HUES64 (cell line): ENCODE results near the gene IL13.

ENCODE experiments used
- H3K27ac ChIP-seq: 2 replicates; pipeline ENCODE4 v1.7.0; 2013; ENCODE audit warnings: low read depth, low read length, inconsistent platforms
- H3K27me3 ChIP-seq: 2 replicates; pipeline ENCODE4 v1.6.1; 2013; ENCODE audit warnings: mild to moderate bottlenecking, low read length; ENCODE audit not compliant: insufficient read depth
- H3K36me3 ChIP-seq: 2 replicates; pipeline ENCODE4 v1.6.1; 2013; ENCODE audit warnings: mild to moderate bottlenecking, low read length; ENCODE audit not compliant: insufficient read depth
- H3K4me1 ChIP-seq: 2 replicates; pipeline ENCODE4 v1.6.1; 2013; ENCODE audit warnings: mild to moderate bottlenecking, low read length, moderate library complexity; ENCODE audit not compliant: insufficient read depth
- H3K4me3 ChIP-seq: 2 replicates; pipeline ENCODE4 v1.5.1; 2013; ENCODE audit warnings: mild to moderate bottlenecking, low read length, moderate library complexity
- H3K9ac ChIP-seq: 2 replicates; pipeline ENCODE4 v1.6.1; 2013; ENCODE audit warnings: mild to moderate bottlenecking, low read depth, low read length
- H3K9me3 ChIP-seq: 2 replicates; pipeline ENCODE4 v1.6.1; 2013; ENCODE audit warnings: low read depth, low read length; ENCODE audit not compliant: insufficient read depth
- WGBS: fragments of 150-250, 120-280 bp; methylation state at CpG from one replicate; pipeline ENCODE4 v1.1.7; 2013; ENCODE audit warnings: missing lambda C conversion rate; 5-methylcytosine and 5-hydroxymethylcytosine counted together

The IL13 gene

DNA sequence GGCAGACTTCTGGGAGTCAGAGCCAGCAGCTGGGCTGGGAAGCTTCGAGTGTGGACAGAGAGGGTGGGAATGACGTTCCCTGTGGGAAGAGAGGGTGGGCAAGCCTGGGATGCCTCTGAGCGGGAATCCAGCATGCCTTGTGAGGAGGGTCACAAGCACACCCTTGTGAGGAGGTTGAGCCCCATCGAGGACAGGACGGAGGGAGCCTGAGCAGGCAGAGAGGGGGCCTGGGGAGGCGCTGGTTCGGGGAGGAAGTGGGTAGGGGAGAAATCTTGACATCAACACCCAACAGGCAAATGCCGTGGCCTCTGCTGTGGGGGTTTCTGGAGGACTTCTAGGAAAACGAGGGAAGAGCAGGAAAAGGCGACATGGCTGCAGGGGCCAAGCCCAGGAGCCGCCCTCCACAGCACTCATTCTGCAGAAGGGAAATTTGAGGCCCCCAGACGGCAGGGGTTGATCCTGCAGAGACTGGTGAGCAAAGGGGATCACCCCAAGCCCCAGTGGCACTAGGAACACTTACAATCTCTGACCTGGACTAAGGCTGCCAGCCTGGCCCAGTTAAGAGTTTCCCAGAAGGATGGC lies 1.1 kb upstream of the IL13 start:
- no peak overlapping the region for H3K9ac ChIP-seq
- H3K27ac ChIP-seq = no peak overlapping the region
- peak overlapping the region; percentile 47 for H3K4me3 ChIP-seq
- H3K27me3 ChIP-seq = peaks cover 54% of the 10 kb centered on the region
- no peaks in the 10 kb centered on the region for H3K9me3 ChIP-seq
- no peaks in the 10 kb centered on the region for H3K36me3 ChIP-seq
- WGBS = 74% methylated on average over 12 of the region's 12 CpGs
- no peaks in the 10 kb centered on the region for H3K4me1 ChIP-seq

DNA sequence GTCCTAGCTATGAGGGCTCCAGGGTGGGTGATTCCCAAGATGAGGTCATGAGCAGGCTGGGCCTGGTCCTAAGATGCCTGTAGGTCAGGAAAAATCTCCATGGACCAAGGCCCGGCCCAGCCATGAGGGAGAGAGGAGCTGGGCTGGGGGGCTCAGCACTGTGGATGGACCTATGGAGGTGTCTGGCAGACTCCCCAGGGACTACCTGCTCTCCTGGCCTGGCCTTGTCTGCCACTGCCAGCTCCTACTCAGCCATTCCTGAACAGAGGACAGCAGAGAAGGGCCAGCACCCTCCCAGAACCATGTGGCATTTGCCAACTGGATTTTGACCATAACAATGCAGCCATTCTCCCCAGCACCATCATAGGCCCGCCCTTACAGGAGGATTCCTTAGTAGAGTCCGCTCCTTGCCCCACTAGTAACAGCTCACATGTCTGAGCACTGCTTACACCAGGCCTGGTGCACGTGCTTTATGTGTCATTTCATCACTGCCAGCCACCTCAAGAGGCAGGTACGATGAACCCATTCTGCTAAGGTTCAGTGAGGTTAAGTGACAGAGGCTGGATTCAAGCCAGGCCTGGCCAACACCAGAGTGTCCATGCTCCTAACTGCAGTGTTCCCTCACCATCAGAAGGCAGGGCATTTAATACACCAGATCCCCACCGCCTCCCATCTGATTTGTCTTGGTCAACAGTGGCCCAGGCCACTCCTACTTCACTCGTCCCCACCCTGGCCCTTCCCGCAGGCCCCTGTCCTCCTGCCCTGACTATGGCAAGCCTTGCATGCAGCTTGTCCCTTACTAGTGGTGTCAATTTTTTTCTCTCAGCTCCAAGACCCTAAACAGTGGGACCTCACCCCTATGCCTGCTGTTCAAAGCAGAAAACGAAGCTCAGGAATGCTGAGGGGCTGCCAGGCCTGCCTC lies 669 bp downstream of the IL13 start:
- WGBS = 91% methylated on average over 9 of the region's 9 CpGs
- Histone ChIP-seq H3K4me3 (no peak overlapping the region), H3K27me3 (peaks cover 49% of the 10 kb centered on the region), H3K36me3 (no peaks in the 10 kb centered on the region), H3K9me3 (no peaks in the 10 kb centered on the region), H3K27ac (no peak overlapping the region), H3K9ac (no peak overlapping the region), H3K4me1 (no peaks in the 10 kb centered on the region)

DNA sequence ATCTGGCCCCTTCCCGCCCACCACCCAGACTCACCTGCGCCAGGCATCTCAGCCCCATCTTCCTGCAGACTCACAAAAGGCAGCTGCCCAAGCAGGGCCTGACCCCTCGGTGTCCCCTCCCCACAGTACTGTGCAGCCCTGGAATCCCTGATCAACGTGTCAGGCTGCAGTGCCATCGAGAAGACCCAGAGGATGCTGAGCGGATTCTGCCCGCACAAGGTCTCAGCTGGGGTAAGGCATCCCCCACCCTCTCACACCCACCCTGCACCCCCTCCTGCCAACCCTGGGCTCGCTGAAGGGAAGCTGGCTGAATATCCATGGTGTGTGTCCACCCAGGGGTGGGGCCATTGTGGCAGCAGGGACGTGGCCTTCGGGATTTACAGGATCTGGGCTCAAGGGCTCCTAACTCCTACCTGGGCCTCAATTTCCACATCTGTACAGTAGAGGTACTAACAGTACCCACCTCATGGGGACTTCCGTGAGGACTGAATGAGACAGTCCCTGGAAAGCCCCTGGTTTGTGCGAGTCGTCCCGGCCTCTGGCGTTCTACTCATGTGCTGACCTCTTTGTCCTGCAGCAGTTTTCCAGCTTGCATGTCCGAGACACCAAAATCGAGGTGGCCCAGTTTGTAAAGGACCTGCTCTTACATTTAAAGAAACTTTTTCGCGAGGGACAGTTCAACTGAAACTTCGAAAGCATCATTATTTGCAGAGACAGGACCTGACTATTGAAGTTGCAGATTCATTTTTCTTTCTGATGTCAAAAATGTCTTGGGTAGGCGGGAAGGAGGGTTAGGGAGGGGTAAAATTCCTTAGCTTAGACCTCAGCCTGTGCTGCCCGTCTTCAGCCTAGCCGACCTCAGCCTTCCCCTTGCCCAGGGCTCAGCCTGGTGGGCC lies 1.9 kb downstream of the IL13 start:
- H3K4me1 ChIP-seq = no peaks in the 10 kb centered on the region
- H3K27me3 ChIP-seq = peaks cover 37% of the 10 kb centered on the region
- no peak overlapping the region for H3K9ac ChIP-seq
- 92% methylated on average over 23 of the region's 23 CpGs for WGBS
- no peaks in the 10 kb centered on the region for H3K9me3 ChIP-seq
- no peak overlapping the region for H3K4me3 ChIP-seq
- H3K27ac ChIP-seq = no peak overlapping the region
- no peaks in the 10 kb centered on the region for H3K36me3 ChIP-seq

DNA sequence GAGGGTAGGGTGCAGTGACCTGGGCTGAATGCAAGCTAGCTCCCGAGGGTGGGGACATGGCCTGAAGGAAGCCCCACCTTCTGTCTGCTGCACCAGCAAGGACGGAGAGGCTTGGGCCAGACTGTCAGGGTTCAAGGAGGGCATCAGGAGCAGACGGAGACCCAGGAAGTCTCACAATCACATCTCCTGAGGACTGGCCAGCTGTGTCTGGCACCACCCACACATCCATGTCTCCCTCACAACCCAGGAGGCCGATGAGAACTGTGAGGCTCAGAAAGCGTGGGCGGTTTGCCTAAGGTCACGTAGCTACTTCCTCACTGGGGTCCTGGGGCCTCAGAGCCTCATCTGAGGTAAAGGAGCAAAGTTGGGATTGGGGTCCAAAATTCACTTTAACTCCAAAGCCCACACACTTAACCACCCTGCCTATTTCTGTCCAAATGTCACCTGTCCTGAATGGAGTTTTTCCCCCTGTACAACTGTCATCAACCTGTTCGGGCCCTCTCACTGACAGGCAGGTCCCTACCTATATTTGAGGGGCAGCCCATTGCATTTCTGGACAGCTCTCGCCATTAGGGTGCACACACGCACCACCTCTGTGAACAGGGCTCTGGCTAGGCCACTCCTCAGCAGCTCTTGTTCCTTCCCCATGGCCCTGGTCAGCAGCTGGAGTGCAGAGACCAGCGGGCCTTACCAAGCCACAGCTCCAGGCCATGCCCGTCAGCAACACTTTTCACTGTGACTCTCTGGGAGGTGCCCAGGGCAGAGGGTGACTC lies 3.4 kb downstream of the IL13 start:
- Histone ChIP-seq H3K9me3 (no peaks in the 10 kb centered on the region), H3K36me3 (no peaks in the 10 kb centered on the region), H3K4me1 (no peaks in the 10 kb centered on the region), H3K4me3 (no peak overlapping the region), H3K27me3 (peaks cover 21% of the 10 kb centered on the region), H3K9ac (no peak overlapping the region), H3K27ac (no peak overlapping the region)
- 90% methylated on average over 12 of the region's 12 CpGs for WGBS

DNA sequence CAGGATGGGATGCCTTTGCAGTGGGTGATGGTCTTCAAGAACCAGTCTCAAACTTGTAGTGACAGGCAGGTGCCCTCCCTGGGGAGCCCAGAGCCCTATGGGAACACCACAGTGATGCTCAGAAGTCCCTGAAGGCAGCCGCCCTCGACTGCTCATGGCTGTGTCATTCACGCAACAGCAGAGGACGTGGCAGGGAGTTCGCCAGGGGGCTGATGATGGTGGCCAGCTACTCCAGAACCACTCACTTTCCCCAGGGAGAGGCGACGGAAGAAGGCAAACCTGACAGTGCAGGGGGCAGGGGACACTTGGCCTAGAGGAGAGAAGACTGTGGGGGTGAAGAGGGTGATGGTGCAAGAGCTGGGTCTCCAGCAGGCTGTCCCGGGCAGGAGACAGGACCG lies 4.0 kb downstream of the IL13 start:
- 95% methylated on average over 9 of the region's 9 CpGs for WGBS

DNA sequence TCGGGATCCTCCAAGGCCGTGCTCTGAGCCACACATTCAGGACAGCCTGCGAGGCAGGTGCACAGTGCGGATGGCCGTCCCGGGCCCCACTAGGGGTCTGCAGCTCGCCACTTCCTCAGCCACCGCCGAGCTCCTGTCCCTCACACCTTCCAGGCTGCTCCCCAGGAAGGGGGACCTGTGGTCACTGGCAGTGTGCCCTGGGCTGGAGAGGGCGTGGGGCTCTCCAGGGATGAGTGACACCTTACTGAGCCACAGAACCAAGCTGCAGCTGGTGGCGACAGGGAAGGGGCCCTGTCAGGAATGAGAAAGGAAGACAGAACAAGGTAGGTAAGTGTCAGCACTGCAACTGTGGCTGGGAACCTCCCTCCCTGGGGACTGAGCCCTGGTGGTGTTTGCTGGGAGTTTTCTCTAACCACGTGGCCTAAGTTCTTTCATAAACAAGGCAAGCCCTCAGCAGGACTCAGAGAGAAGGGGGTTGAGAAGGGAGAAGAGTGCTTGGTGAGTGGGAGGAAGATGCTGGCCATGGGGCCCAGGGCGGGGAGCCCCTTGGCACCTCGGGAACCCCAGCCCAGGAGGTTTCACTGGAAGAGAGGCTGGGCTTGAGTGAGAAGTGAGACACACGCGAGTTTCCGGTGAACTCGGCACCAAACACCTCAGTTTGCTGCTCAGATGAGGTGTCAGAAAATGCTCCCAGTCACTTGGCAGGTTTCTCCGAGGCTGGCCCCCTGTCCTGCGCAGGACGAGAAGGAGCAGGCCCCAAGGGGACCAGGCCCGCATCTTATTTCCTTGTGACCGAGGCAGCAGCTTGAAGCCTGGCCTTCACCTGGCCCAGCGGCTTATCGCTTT lies 5.2 kb downstream of the IL13 start:
- Histone ChIP-seq H3K36me3 (no peaks in the 10 kb centered on the region), H3K4me1 (no peaks in the 10 kb centered on the region), H3K27ac (no peak overlapping the region), H3K9ac (no peak overlapping the region), H3K9me3 (no peaks in the 10 kb centered on the region), H3K27me3 (peaks cover 4% of the 10 kb centered on the region; the same call in 1 of the 2 replicates), H3K4me3 (no peak overlapping the region)
- 84% methylated on average over 25 of the region's 25 CpGs for WGBS

More for the DNA sequence above, 4.0 kb downstream of the IL13 start:
- Histone ChIP-seq H3K4me3 (no peak overlapping the region), H3K4me1 (no peaks in the 10 kb centered on the region), H3K9me3 (no peaks in the 10 kb centered on the region), H3K9ac (no peak overlapping the region), H3K27me3 (peaks cover 15% of the 10 kb centered on the region), H3K36me3 (no peaks in the 10 kb centered on the region), H3K27ac (no peak overlapping the region)

DNA sequence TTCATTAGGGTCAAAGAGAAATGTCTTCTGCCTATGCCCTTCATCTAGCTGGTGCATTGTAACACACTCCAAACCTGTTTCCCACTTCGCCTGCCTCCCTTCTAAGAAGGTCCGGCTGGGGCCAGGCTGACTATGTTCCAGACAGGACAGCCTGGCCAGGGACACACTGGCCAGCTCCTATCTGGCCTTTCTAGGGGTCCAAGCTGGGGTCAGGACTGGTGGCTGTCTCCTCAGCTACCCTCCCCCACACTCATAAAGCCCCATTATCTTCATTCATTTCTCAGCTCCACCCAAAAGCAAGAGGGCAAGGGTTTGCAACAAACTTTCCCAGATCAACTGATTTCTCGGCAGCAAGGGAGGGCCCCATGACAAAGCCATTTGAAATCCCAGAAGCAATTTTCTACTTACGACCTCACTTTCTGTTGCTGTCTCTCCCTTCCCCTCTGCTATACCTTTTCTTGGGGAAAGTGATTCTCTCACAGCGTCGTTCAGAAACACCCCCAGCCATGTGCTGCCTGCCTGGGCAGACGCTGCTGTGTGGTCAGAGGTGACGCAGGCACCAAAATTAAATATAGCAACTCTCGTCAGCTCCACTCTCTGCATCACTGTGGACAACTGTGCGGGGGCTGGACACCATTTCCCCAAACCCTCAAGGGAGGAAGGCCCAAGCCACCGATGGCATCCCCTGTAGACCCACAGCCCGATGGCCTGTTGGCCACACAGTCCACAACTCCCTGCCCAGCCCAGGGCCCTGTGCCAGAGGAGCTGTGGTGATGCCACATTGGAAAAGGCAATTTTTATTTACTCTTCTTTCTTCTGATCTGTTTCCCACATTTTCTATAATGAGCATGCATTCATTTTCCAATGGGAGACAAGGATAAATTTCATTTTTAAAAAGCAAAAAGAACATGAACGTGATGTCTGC lies 6.1 kb downstream of the IL13 start:
- H3K9me3 ChIP-seq = no peaks in the 10 kb centered on the region
- no peak overlapping the region for H3K9ac ChIP-seq
- no peak overlapping the region for H3K4me3 ChIP-seq
- H3K4me1 ChIP-seq = no peaks in the 10 kb centered on the region
- 87% methylated on average over 13 of the region's 13 CpGs for WGBS
- no peaks in the 10 kb centered on the region for H3K36me3 ChIP-seq
- no peaks in the 10 kb centered on the region for H3K27me3 ChIP-seq
- no peak overlapping the region for H3K27ac ChIP-seq

DNA sequence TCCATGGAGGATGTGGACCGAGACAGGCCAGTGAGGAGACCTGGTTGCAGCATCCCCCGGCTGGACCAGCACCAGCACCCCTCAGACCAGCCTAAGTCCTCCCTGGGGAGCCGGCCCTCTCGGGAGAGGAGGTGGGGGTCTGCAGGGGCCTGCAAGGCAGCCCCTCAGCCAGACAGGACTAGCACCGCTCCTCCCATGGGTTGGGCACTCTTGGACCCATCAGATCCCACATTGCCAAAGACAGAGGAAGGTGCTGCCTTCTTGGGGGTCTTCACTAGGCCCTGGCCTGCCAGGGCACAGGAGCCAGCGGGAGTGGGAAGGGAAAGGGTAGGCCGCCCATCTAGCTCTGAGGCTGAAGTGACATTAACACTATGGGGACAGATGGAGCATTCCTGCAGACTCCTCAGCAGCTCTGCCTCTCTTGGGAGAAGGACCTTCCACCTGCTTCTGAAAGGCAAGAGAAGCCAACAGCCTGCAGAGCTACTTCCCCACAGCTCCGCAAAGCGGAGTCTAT lies 6.8 kb downstream of the IL13 start:
- no peak overlapping the region for H3K4me3 ChIP-seq
- no peaks in the 10 kb centered on the region for H3K27me3 ChIP-seq
- H3K9me3 ChIP-seq = no peaks in the 10 kb centered on the region
- no peaks in the 10 kb centered on the region for H3K4me1 ChIP-seq
- no peaks in the 10 kb centered on the region for H3K36me3 ChIP-seq
- WGBS = 97% methylated on average over 9 of the region's 9 CpGs
- no peak overlapping the region for H3K9ac ChIP-seq
- H3K27ac ChIP-seq = no peak overlapping the region

DNA sequence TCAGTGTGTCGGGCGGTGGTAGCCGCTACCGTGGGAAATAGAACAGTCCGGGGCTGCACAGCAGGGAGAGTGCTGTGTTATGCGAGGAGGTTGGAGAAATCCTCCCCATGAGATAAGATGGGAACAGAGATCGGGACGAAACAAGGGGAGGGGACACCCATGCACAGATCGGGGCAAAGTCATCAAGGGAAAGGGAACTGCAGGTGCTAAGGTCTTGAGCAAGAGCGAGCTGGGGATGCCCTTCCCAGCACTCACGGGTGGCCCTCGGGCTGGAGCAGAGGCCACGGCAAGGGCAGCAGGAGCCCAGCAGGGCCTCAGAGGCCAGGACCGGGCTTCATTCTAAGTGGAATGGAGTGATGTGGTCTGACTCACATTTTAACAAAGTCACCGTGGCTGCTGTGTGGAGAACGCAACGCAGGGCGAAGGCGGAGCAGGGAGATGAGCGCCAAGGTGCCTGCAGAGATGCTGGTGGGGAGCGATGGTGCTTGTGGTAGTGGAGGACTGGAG lies 7.7 kb downstream of the IL13 start:
- Histone ChIP-seq H3K9me3 (no peaks in the 10 kb centered on the region), H3K9ac (no peak overlapping the region), H3K4me3 (no peak overlapping the region), H3K27me3 (no peaks in the 10 kb centered on the region), H3K4me1 (no peaks in the 10 kb centered on the region), H3K27ac (no peak overlapping the region), H3K36me3 (no peaks in the 10 kb centered on the region)
- WGBS = 79% methylated on average over 21 of the region's 21 CpGs
